HS-27A (cell line): Measurements from ENCODE around the gene TMTC1.

ENCODE experiments used
- DNase-seq: peaks from one replicate; pipeline ENCODE4 v3.0.0-alpha.2; 2012; ENCODE audit warnings: low read depth, missing footprints

The TMTC1 gene

GRCh38 chr12:29739279-29739991, 44.3 kb downstream of the TMTC1 start:
- DNase-seq: peak; percentile 77

- no peak for DNase-seq
Measured at GRCh38 chr12:29738365-29738764, 45.4 kb downstream of the TMTC1 start.

- no peak for DNase-seq
Measured at GRCh38 chr12:29737644-29738043, 46.1 kb downstream of the TMTC1 start.

GRCh38 chr12:29735604-29736003, 48.1 kb downstream of the TMTC1 start:
- DNase-seq: no peak

- DNase-seq: no peak
Measured at GRCh38 chr12:29734734-29735133, 49.0 kb downstream of the TMTC1 start.

- DNase-seq: no peak
Measured at GRCh38 chr12:29734305-29734704, 49.4 kb downstream of the TMTC1 start.

GRCh38 chr12:29733501-29733900, 50.2 kb downstream of the TMTC1 start:
- no peak for DNase-seq

GRCh38 chr12:29733060-29733459, 50.7 kb downstream of the TMTC1 start:
- no peak for DNase-seq

- DNase-seq: no peak
Measured at GRCh38 chr12:29732593-29732992, 51.1 kb downstream of the TMTC1 start.

GRCh38 chr12:29732191-29732590, 51.6 kb downstream of the TMTC1 start:
- no peak for DNase-seq

- no peak for DNase-seq
Measured at GRCh38 chr12:29731591-29731990, 52.2 kb downstream of the TMTC1 start.

- DNase-seq: no peak
Measured at GRCh38 chr12:29730481-29730880, 53.3 kb downstream of the TMTC1 start.

- no peak for DNase-seq
Measured at GRCh38 chr12:29728030-29728429, 55.7 kb downstream of the TMTC1 start.

GRCh38 chr12:29726741-29727348, 56.9 kb downstream of the TMTC1 start:
- no peak for DNase-seq

GRCh38 chr12:29726321-29726692, 57.4 kb downstream of the TMTC1 start:
- no peak for DNase-seq

- DNase-seq: no peak
Measured at GRCh38 chr12:29725587-29726320, 58.0 kb downstream of the TMTC1 start.

GRCh38 chr12:29722164-29722563, 61.6 kb downstream of the TMTC1 start:
- no peak for DNase-seq

- DNase-seq: no peak
Measured at GRCh38 chr12:29719381-29719780, 64.4 kb downstream of the TMTC1 start.

GRCh38 chr12:29717540-29718100, 66.1 kb downstream of the TMTC1 start:
- DNase-seq: no peak

GRCh38 chr12:29714966-29715365, 68.8 kb downstream of the TMTC1 start:
- no peak for DNase-seq

GRCh38 chr12:29713729-29714128, 70.0 kb downstream of the TMTC1 start:
- no peak for DNase-seq

GRCh38 chr12:29711381-29711780, 72.4 kb downstream of the TMTC1 start:
- no peak for DNase-seq

GRCh38 chr12:29710104-29710503, 73.6 kb downstream of the TMTC1 start:
- no peak for DNase-seq
